22Rv1 (cell line): Measurements from ENCODE around the gene EPHA8.

Source experiments
- CTCF ChIP-seq: fragments of 450-650 bp; IDR thresholded peaks from 2 replicates; pipeline ENCODE4 v1.5.1; 2017; ENCODE audit warnings: mild to moderate bottlenecking
- ZFX ChIP-seq: fragments of 450-650 bp; IDR thresholded peaks from 2 replicates; pipeline ENCODE4 v1.6.1; 2017; ENCODE audit warnings: antibody characterized with exemption, borderline replicate concordance

- TF ChIP-seq CTCF (no peak), ZFX (no peak)
Observed at GRCh38 chr1:22529901-22530621, 33.2 kb upstream of the EPHA8 start.
